Kidney glomerular epithelial cell (primary cell): ENCODE data around the gene THBS1.

Source experiments
- DNase-seq: peaks from one replicate; lab custom pipeline; 2025; lab: John Stamatoyannopoulos, UW

THBS1 gene

DNA sequence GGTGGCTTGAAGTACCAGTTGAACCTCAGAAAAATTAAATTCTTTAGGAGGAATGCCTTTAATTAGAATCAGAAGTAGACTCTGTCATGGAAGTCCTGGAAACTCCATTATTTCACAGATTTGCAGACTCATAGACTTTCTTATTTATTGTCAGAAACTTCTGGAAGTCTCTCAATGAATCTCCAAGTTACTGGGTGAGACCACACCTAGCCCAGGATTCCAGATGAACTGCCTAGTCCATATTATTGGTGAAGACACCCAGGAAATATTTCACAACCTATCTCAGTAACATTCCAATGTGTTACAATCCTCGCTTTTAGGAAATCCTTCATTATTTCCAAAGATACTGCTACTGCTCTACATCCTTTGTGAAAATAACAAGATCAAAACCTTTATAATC is 6.5 kb upstream of the THBS1 start:
- no peak for DNase-seq

DNA sequence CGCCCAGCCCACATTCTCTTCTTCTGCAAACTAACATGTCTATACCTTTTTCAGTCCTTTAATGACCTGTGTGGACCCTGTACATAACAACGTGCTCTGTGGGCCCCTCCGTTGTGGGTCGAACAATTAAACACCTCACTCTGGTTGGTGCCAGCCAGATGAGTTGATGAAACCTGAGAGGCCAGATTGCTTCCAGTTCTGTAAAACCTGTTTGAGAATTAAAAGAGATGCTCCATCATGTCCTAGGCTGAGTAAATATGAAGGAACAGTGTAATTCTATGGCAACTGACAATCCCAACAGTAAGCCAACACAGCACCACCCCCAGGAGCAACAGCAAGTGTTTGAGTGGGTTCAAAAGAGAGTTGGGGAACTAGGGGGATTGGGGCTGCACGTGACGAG is 5.7 kb upstream of the THBS1 start:
- DNase-seq: no peak

DNA sequence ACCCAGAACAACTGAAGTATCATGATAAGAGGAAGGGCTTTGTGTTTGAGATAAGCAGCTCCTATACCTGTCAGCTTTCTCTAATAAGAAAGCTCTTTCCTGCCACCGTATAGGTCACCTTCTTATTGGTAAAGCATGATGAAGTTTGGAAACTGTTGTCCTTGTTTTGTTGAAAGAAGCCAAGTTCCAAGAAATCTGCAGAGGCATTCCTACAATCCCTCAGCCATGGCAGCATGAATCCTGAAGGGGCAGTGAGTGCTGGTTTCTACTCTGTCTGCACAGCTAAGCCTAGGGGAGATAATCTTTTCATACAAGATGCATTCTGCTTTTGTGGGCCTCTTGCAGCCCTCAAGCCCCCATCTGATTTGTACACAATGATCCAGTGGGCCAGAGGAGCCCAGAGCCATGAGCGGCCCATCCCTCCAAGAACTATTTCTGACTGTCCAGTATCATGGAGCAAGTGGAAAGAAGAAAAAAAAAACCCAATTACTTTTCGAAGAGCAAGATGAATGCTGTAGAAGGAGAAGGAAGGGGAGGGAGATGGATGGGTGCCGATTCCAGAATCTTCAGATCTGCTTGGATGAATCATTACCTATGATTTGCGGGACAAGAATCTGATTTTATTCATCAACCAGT is 1.9 kb upstream of the THBS1 start:
- no peak for DNase-seq

DNA sequence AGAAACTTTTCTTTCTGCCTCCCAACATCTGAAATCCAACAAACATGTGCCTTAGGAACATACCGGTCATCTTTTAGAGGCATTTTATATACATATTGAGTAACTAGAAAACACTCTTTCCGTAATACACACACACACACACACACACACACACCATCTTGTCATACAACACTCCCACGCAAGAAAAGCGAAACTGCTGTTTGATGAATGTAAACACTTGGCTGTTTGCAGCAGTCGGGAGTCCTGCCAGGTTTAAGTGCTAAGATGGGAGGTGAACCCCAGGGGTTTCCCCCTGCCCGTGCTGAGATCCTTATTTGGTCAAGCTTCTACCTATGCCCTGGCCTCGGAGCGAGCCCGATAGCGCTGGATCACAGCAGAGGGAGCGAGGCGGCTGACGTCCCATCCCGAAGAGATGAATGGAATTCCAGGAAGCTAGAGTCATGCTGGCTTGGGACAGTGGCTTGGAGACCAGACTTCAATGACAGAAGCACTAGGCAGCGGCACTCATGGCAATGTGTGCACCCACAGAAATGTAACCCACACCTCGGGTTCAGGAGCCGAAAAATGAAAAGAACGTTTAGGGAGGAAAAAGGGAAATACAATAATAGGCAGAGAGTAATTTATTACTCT is 1.3 kb upstream of the THBS1 start:
- DNase-seq: peak; percentile 86

DNA sequence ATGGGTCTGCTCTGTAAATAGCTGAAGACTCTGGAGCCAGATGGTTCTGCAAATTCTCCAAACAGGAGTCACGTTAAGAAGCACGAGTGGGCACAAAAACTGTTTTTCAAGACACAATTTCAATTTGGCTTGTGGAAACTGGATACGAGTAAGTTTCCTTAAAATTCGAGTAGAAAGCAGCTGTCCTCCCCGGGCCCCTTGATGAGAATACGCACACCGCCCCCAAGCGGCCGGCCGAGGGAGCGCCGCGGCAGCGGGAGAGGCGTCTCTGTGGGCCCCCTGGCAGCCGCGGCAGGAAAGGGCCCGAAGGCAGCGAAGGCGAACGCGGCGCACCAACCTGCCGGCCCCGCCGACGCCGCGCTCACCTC is 778 bp upstream of the THBS1 start:
- peak; percentile 86 for DNase-seq

DNA sequence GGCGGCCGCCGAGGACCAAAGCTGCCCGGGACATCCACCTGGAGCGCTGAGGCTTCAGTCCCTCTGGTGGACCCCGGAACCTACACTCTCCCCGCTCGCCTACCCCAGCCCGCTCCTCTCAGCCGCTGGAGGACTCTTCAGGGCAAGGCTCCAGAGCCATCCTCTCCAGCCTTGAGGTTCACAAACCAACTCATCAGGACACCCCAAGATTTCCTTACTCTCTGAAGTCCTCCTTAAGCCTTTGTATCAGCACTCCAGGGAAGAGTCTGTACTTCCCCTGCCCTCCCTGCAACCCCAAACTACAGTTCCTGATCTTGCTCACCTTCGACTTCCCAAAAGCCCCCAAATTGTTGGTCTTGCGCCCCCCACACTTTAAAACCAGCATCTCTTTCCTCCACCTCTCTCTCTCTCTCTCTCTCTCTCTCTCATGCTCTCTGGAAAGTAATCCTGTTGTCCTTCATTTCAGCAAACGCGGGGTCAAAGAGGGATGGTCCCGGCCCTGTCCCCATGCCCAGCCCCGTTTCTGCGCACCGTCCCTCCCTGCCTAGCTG is 438 bp downstream of the THBS1 start:
- DNase-seq: no peak

DNA sequence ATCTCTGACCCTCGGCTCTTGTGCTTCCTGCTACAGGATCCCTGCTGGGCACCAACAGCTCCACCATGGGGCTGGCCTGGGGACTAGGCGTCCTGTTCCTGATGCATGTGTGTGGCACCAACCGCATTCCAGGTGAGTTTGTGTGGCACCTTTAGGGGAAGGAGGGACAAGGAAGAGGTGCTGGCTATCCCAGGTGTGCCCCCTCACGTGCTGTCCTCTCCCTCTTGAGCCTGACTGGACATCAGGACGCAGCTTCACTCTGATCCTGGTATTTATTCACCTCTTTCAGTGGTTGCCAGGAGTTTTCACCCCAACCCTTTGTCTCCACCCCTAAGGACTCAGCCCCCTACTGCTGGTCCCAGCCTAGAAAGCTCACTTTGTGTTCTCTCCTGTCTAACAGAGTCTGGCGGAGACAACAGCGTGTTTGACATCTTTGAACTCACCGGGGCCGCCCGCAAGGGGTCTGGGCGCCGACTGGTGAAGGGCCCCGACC is 960 bp downstream of the THBS1 start:
- no peak for DNase-seq

DNA sequence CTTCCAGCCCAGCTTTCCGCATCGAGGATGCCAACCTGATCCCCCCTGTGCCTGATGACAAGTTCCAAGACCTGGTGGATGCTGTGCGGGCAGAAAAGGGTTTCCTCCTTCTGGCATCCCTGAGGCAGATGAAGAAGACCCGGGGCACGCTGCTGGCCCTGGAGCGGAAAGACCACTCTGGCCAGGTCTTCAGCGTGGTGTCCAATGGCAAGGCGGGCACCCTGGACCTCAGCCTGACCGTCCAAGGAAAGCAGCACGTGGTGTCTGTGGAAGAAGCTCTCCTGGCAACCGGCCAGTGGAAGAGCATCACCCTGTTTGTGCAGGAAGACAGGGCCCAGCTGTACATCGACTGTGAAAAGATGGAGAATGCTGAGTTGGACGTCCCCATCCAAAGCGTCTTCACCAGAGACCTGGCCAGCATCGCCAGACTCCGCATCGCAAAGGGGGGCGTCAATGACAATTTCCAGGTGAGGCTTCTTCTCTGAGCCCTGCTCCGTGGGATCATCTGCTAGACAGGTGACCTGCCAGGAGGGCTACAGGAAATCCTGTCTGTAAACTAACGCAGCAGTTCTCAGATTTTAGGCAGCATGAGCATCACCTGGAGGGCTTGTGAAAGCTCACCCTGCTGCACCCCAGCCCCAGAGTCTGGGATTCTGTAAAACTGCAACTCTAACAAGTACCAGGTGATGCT is 1.6 kb downstream of the THBS1 start:
- no peak for DNase-seq

DNA sequence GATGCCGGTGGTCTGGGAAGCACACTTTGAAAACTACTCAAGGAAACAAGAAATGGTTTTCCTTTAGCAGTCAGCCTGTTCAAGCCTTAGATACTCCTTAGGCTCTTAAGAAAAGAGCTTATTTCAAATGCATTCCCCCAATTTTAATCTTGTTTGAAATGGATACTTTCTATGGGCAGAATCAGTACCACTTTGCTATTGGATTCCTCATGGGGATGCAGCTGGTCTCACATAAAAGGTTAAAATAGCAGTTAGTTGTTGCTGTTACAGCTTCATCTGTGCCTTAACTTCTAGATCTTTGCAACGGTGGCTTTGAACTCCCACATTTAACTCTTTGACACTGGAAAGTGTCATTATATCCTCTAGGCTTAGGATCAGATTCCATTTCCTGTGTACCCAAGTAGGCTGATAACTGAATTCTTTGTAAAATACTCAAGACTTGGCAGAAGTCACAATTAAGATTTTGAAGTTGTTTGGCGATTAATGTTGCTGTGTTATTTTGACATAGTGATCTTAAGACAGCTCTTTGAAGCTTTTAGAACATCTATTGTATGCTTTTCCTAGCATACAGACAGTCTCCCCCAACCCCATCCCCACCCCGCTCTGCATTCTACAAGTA is 2.2 kb downstream of the THBS1 start:
- DNase-seq: peak; percentile 44

DNA sequence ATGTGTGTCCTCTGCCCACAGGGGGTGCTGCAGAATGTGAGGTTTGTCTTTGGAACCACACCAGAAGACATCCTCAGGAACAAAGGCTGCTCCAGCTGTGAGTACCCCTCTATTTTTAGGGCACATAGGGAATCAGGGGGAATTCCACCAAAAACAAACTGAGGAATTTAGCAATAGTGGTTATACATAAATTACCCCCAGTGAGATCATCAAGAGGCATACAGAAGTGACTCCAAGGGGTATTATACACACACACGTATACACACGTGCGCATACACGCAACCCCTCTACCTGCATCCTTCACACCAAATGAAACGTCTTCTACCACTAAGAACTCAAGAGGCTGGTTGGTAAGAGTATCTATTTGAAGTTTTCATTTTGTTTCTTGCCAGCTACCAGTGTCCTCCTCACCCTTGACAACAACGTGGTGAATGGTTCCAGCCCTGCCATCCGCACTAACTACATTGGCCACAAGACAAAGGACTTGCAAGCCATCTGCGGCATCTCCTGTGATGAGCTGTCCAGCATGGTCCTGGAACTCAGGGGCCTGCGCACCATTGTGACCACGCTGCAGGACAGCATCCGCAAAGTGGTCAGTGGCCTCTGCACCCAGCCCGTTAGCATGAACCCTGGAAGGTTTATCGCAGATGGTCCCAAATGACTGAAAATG is 2.9 kb downstream of the THBS1 start:
- no peak for DNase-seq

DNA sequence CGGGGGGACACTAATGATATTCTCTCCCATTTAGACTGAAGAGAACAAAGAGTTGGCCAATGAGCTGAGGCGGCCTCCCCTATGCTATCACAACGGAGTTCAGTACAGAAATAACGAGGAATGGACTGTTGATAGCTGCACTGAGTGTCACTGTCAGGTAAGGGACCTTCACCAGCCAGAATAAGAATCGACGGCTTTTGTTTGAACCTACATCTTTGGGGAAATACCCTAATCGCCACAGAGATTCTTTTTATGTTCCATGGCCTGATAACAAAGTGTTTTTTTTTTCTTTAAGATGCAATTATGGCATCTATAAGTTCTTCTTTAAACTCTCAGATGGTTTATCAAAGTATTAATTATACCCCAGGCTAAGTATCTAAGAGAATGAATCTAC is 3.4 kb downstream of the THBS1 start:
- no peak for DNase-seq

DNA sequence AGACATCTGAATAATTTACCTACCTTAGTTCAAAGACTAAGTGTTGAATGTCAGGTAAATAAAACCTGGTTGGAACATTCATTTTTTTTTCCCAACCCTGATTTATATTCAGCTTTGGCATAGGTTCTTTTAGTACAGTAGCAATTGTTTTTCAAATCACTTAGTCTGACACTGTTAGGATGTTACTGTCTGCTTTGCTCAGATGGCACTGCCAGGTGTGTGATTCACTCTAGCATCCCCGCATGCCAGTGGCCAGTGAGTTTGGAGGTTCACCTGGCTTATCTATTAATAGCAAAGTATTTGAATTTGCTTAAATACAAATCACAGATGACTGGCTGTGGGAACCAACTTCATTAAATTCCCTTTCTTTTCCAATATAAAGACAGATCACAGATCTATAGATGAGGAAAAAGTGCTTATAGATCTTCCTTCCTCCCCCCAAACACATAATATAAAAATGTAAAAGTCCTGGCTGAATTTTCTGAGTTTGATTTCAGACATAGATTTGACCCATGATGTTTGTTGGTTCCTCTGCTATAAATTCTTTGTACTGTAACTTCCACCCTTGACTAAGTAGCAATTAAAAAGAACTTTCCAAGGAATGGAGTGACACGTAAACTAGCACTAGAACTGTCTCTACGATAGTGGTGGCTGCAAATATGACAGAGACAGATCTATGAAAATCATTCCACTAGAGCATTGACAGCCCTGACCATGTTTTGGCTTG is 3.9 kb downstream of the THBS1 start:
- DNase-seq: no peak

DNA sequence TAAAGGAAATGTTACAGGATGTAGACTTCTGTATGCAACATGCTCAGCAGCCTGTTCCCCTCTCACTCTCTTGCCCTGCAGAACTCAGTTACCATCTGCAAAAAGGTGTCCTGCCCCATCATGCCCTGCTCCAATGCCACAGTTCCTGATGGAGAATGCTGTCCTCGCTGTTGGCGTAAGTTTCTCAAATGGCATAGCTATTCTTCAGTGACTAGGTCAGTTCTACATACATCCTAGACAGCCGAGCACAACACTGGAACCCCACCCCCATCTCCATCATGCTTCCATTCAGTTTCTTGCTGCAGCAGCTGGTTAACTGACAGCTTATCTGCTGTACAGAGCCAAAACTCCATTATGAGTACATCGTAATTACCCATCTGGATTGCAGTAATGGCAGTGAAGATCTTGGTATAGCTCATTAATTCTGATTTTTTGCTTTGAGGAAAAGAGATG is 4.5 kb downstream of the THBS1 start:
- DNase-seq: no peak

DNA sequence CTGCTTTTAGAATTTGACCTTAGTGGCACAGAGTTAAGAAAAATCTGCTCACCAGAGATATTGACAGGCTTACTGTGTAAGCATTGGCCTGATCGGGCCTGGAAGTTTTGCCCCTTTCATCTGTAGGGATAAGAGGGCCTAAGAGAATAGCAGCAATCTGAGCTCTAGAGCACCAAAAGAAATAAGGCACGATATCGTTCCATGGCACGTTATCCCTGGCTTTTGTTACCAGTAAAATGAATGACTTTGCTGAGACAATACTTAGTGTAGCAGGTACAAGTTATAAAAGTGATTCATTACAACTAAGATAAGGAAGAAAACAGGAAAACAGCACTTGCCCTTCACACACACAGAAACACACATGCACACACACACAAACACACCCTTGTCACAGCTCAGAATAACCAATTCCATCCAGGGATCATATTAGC is 5.0 kb downstream of the THBS1 start:
- DNase-seq: no peak

DNA sequence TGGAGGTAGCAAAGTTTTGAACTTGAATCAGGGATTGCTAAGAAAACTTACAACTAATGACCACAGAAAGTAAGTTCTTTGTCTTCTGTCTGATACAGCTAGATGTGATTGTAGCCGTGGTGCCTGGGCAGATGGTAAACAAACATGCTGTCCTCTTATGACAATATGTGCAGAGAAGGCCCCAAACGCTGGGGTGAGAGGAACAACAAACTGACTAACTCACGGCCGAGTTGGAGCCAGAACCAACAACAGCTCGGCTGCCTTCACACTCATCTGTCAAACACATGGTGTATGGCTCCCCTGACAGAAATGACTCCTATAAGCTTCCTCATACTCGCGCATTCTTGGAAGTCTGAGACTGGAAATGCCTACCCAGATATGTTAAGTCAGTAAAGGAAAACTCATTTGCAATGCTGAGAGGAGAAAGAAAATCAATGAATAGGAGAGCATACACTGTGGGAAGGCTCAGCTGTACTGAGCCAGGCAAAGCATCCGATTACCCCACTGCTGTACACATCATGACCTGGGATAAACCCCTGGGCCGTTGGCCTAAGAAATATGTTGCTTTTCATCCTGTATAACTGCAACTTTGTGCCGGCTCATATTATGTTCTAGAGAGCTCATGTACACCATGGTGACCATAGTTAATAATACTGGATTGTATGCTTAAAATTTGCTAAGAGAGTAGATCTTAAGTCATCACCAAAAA is 5.7 kb downstream of the THBS1 start:
- DNase-seq: no peak

DNA sequence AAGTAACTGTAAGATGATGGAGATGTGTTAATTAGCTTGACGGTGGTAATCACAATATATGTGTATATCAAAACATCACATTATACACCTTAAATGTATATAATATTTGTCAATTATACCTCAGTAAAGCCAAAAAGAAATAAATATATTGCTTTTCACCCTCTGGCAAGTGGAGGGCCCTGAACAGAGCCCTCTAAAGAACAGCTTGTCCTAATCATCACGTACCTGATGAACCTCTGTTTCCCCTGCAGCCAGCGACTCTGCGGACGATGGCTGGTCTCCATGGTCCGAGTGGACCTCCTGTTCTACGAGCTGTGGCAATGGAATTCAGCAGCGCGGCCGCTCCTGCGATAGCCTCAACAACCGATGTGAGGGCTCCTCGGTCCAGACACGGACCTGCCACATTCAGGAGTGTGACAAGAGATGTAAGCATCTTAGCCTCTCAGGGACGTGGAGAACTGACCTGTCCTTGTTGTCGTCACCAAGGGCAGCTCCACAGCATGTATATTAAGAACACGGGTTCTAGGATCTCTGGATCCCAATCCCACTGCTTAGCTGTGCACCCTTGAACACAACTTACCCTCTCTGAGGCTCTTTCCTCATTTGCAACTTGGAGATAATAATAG is 6.3 kb downstream of the THBS1 start:
- no peak for DNase-seq

DNA sequence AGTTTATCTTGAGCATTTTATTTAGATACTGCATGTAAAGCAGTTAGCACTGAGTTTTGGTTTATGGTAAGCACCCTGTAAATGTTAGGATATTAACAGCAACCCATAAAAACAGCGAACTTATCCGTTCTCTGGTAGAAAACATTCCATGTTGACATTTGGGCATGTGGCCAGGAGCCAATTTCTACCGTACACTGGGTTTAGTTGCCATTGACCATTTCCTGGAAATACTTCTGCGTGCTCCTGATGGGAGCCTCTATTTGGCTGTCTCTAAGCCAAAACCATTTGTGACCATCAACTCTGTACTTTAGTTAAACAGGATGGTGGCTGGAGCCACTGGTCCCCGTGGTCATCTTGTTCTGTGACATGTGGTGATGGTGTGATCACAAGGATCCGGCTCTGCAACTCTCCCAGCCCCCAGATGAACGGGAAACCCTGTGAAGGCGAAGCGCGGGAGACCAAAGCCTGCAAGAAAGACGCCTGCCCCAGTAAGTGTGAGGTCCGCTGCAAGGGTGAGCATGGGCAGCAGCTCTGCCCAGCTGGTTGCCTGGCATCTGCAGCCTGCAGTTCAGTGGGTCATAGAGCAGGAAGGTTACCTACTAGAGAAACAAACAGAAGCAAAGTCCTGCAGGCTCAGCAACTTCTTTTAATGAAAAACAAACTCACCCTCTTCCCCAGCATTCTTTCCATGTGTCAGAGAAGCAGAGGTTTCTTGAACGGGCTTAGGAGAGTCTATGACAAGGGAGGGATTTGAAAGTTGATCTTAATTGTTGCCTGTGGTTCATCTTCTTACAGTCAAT is 7.1 kb downstream of the THBS1 start:
- no peak for DNase-seq

DNA sequence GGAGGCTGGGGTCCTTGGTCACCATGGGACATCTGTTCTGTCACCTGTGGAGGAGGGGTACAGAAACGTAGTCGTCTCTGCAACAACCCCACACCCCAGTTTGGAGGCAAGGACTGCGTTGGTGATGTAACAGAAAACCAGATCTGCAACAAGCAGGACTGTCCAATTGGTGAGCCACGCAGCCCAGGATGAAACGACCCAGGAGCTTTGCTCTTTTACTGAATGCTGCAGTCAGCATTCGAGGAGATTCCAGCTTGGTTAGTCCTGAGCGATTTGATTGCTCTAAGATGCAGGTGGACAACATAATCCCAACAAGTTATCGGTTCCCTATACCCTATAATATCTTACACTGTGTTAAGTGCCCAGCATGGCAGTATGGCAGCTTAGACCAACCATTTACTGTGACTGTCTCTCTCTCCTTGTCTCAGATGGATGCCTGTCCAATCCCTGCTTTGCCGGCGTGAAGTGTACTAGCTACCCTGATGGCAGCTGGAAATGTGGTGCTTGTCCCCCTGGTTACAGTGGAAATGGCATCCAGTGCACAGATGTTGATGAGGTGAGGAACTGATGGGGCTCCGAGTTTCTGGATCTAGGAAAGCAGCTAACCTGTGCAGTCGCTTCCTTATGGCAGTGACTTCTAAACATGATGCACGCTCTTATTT is 7.8 kb downstream of the THBS1 start:
- DNase-seq: no peak
